C4-2B (cell line): ENCODE measurements around the gene AHSP.
"Not testable (repeated sequence)": the region's sequence is repeated elsewhere in the genome, so short reads cannot be mapped to it uniquely, and the experiment has no call there.

Experiments used
- ZFX ChIP-seq: fragments of 450-650 bp; IDR thresholded peaks from 2 replicates; pipeline ENCODE4 v1.6.1; 2017
- TF ChIP-seq, protein P1 (sequence below): fragments of 450-650 bp; conservative IDR thresholded peaks from 2 replicates; pipeline ENCODE4 v1.5.1; 2017; ENCODE audit warnings: mild to moderate bottlenecking

DNA sequence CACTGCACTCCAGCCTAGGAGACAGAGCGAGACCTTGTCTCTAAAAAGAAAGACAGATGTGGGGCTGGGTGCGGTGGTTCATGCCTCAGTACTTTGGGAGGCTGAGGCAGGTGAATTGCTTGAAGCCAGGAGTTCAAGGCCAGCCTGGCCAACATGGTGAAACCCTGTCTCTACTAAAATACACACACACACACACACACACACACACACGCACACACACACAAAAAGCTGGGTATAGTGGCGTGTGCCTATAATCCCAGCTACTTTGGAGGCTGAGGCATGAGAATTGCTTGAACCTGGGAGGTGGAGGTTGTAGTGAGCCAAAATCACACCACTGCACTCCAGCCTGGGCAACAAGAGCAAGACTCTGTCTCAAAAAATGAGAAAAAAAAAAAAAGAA lies 43.7 kb upstream of the AHSP start:
- TF ChIP-seq, protein P1, sequence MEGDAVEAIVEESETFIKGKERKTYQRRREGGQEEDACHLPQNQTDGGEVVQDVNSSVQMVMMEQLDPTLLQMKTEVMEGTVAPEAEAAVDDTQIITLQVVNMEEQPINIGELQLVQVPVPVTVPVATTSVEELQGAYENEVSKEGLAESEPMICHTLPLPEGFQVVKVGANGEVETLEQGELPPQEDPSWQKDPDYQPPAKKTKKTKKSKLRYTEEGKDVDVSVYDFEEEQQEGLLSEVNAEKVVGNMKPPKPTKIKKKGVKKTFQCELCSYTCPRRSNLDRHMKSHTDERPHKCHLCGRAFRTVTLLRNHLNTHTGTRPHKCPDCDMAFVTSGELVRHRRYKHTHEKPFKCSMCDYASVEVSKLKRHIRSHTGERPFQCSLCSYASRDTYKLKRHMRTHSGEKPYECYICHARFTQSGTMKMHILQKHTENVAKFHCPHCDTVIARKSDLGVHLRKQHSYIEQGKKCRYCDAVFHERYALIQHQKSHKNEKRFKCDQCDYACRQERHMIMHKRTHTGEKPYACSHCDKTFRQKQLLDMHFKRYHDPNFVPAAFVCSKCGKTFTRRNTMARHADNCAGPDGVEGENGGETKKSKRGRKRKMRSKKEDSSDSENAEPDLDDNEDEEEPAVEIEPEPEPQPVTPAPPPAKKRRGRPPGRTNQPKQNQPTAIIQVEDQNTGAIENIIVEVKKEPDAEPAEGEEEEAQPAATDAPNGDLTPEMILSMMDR, result not testable (repeated sequence)
- TF ChIP-seq ZFX, result not testable (repeated sequence)
